WI38 (cell line): ENCODE data around the gene PTPRT.

Experiments used
- H3K4me3 ChIP-seq: 2 replicates; pipeline ENCODE4 v1.5.1; 2011; ENCODE audit warnings: low read depth, mild to moderate bottlenecking, control low read depth, low read length
- TF ChIP-seq, protein P1 (sequence below): IDR thresholded peaks from 2 replicates; pipeline ENCODE4 v1.5.1; 2012; ENCODE audit warnings: low read depth, mild to moderate bottlenecking, control low read depth, low read length

PTPRT gene

DNA sequence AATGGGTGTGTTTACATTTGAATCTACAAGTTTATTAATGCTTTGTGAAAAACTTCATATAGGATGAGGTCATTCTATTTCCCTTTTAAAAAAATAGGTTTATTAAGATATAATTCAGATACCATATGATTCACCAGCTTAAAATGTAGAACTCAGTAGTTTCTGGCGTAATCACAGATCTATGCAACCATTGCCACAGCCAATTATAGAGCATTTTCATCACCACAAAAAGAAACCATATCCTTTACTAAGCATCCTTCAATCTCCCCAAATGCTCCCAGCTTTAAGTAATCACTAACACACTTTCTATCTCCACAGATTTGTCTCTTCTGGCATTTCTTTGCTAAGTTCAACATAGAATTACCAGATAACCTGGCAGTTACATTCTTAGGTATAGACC lies 137.2 kb downstream of the PTPRT start:
- TF ChIP-seq, protein P1, sequence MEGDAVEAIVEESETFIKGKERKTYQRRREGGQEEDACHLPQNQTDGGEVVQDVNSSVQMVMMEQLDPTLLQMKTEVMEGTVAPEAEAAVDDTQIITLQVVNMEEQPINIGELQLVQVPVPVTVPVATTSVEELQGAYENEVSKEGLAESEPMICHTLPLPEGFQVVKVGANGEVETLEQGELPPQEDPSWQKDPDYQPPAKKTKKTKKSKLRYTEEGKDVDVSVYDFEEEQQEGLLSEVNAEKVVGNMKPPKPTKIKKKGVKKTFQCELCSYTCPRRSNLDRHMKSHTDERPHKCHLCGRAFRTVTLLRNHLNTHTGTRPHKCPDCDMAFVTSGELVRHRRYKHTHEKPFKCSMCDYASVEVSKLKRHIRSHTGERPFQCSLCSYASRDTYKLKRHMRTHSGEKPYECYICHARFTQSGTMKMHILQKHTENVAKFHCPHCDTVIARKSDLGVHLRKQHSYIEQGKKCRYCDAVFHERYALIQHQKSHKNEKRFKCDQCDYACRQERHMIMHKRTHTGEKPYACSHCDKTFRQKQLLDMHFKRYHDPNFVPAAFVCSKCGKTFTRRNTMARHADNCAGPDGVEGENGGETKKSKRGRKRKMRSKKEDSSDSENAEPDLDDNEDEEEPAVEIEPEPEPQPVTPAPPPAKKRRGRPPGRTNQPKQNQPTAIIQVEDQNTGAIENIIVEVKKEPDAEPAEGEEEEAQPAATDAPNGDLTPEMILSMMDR = no peak

DNA sequence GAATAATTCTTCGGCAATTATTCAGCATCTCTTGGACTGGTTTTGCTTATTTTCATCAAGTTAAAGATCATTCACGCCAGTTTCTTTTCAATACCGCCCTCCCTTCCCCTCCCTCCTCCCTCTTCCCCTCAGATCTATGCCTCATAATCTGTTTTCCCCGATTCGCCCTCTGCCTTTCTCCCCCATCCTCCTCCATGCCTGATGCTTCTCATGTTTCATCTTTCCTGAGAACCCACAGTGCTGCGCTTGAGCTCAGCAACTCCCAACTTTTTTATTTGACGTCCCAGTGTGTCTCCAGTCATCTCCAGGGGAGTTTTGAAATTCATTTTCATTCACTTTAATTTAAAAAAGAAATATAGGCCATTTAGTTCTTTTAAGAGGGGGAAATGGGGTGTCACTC lies 142.7 kb downstream of the PTPRT start:
- TF ChIP-seq, protein P1 = no peak
- no peak overlapping the region for H3K4me3 ChIP-seq

More for the DNA sequence above, 137.2 kb downstream of the PTPRT start:
- H3K4me3 ChIP-seq = no peak overlapping the region

DNA sequence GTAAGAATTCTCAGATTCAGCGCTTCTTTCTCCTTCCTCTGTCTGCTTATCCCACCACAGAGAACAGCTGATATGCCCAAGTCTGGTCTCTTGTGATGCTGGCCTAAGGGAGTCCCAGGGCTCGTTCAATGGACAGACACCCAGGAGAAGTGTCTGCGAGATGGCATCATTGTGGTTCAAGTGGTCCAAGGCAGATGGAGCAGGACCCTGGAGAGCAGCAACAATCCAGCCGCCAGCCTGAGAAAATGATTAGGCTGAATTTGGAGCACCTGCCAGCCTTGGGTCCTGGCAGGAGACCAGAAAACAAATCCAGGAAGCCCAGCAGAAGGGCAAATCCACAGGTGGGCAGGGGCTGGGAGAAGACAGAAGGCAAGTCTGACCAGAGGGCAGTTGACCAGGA lies 145.8 kb downstream of the PTPRT start:
- TF ChIP-seq, protein P1 = no peak
- no peak overlapping the region for H3K4me3 ChIP-seq

DNA sequence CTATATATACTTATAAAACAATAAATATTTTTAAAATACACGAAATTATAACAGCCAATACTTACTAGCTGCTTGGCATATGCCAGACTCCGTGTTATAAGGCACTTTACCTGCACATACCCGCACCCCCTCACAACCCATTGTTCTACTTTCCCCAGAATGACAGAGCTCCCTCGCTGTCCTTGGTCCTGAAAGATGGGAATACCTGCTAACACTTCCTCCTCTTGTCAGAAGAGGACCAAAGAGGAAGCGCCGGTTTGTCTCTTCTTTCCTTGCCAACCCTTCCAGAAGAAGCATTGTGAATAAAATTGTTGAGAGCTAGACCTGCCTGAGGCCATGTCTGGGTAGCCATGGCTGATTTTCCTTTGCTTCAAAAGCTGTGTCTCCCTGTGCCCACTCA lies 149.3 kb downstream of the PTPRT start:
- TF ChIP-seq, protein P1 = no peak
- no peak overlapping the region for H3K4me3 ChIP-seq

DNA sequence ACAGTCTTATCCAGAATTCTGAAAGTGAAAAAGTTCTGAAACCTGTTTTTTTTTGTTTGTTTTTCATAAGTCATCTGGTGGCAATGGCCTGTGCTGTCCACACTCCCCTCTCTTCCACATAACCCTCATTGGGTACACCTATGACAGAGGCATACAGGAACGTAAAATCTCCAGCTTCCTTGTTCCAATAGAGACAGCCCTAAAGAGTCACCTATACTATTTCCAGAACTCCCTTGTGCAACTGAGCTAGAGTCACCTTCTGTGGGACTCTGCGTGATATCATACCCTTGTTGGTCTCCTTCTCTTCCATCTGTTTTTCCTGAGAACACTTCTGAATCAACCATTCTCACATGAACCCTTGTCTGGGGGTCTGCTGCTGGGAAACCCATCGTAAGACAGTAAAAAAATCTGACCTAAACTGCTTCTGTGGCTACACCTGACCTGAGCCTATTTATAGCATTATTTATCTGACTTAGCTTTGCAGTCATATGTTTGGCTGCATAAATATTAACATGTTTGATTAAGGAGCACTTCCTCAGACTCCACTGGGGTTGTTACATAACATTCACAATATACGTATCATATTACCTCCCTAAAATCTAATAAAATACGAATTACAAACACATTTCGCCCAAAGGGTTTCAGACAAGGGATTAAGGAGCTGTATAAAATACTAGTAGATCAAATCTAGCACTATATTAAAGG lies 151.9 kb downstream of the PTPRT start:
- TF ChIP-seq, protein P1 = no peak
- no peak overlapping the region for H3K4me3 ChIP-seq

DNA sequence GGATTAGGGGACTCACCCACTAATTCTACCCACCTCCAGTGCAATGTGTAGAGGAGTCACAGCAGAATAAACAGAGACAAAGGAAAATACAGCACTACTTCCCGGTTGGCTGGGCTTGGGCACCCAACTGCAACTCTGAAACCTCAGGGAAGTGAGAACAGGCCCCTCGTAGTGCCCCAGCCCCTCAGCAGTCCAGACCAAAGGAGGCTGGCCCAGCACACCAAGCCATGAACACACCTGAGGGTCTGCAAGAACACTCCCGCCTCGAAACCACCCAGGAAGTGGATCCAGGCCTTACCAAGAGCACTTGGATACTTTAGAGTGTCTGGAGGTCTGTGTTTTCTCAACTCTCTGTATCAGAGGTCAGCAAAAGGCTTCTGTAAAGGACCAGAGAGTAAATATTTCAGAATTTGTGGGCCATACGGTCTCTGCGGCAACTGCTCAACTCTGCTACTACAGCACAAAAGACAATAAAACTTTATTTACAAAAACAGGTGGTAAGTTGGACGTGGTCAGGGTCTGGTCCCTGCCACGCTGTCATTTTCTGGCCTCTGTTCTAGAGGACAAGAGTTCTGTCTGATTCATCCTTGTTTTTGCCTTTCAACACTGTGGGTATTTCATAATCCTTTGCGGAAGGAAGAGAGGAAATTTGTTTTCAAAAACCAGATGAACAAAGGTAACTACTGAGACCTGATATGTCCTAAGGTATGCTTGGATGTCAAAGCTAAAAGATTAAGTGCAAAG lies 154.6 kb downstream of the PTPRT start:
- no peak overlapping the region for H3K4me3 ChIP-seq
- TF ChIP-seq, protein P1 = no peak

DNA sequence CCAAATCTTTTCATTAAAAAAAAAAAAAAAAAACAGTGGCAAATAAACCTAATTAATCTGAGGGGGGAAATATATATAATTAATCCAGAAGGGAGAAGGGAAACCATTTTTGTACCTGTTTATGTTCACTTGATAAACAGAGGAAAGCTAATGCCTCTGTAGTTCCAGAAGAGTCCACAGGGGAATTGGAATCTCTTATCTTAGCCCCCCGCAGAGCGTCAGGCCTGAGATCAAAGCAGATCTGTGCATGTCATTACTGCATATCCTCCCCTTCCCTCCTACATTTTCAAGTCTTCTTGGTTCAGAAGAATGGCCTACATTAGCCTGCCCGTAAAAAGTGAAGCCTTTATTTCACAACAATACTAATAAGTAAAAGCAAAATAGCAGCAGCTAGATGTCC lies 157.2 kb downstream of the PTPRT start:
- H3K4me3 ChIP-seq = no peak overlapping the region
- TF ChIP-seq, protein P1 = no peak
